ENCODE measurements around the gene OARD1.
A peak's percentile ranks its signal among the peaks of the same experiment; 100 is the strongest.

The OARD1 gene

GRCh38 chr6:41047745-41048732 lies 24.1 kb downstream of the OARD1 start:
- no peak for DNase-seq

GRCh38 chr6:41047306-41047705 lies 24.9 kb downstream of the OARD1 start:
- no peak for DNase-seq

GRCh38 chr6:41046084-41046483 lies 26.1 kb downstream of the OARD1 start:
- DNase-seq: peak; percentile 13

- peak; percentile 17 for DNase-seq
Measured at GRCh38 chr6:41045664-41046063, 26.5 kb downstream of the OARD1 start.

- DNase-seq: no peak
Measured at GRCh38 chr6:41043151-41043550, 29.0 kb downstream of the OARD1 start.

- no peak for DNase-seq
Measured at GRCh38 chr6:41042226-41043055, 29.7 kb downstream of the OARD1 start, which contains the start of gene TSPO2. Gene TSPO2 (plus strand): TSS chr6:41042467. CDS start chr6:41042986, 519 bp downstream.

GRCh38 chr6:41040940-41041536 lies 31.1 kb downstream of the OARD1 start:
- no peak for DNase-seq

- no peak for DNase-seq
Measured at GRCh38 chr6:41040101-41040939, 31.8 kb downstream of the OARD1 start.

GRCh38 chr6:41039060-41039998 lies 32.8 kb downstream of the OARD1 start, which contains the start of gene UNC5CL:
Gene UNC5CL (minus strand): TSS chr6:41039221. CDS start chr6:41035074, 4,147 bp downstream.
- DNase-seq: peak; percentile 70

- DNase-seq: no peak
Measured at GRCh38 chr6:41038205-41038604, 34.0 kb downstream of the OARD1 start.

- no peak for DNase-seq
Measured at GRCh38 chr6:41037107-41037900, 34.9 kb downstream of the OARD1 start.

GRCh38 chr6:41036601-41037000 lies 35.6 kb downstream of the OARD1 start:
- DNase-seq: no peak

GRCh38 chr6:41036186-41036585 lies 36.0 kb downstream of the OARD1 start:
- DNase-seq: no peak

- DNase-seq: no peak
Measured at GRCh38 chr6:41033776-41034175, 38.4 kb downstream of the OARD1 start.

GRCh38 chr6:41032830-41033229 lies 39.3 kb downstream of the OARD1 start:
- DNase-seq: no peak

GRCh38 chr6:41028561-41029412 lies 43.4 kb downstream of the OARD1 start:
- no peak for DNase-seq

GRCh38 chr6:41027799-41028560 lies 44.2 kb downstream of the OARD1 start:
- DNase-seq: peak; percentile 94

GRCh38 chr6:41027241-41027640 lies 44.9 kb downstream of the OARD1 start:
- DNase-seq: no peak

Data from activated CD8-positive, alpha-beta memory T cell treated with anti-CD3 and anti-CD28 coated beads for 24 hours (primary cell).